Renal cortical epithelial cell (primary cell): Measurements from ENCODE around the gene SRSF7. TPM values are rescaled to one million over a fixed set of nuclear protein-coding genes. Genes with fewer than 3 reads are reported as not detected.
"Not testable (repeated sequence)": the region's sequence is repeated elsewhere in the genome, so short reads cannot be mapped to it uniquely, and the experiment has no call there.

Experiments used
- DNase-seq: peaks from one replicate; pipeline ENCODE4 v3.0.0-alpha.2; 2011; ENCODE audit warnings: low read depth
- total RNA-seq: library from RNA; depleted of rRNA; stranded (reverse); fragments of >200 nt; gene quantifications from 2 replicates; pipeline ENCODE4 v1.2.3, GENCODE V29; 2014

The SRSF7 gene
- total RNA-seq, 1 donor from 2014 or later, result 121 TPM

- DNase-seq, result no peak
Observed at GRCh38 chr2:38731684-38732221, 19.4 kb downstream of the SRSF7 start.

GRCh38 chr2:38731090-38731489 is 20.1 kb downstream of the SRSF7 start:
- DNase-seq, result no peak

GRCh38 chr2:38728694-38729093 is 22.5 kb downstream of the SRSF7 start:
- DNase-seq, result no peak

- no peak for DNase-seq
Observed at GRCh38 chr2:38727661-38728060, 23.5 kb downstream of the SRSF7 start.

GRCh38 chr2:38723173-38723572 is 28.0 kb downstream of the SRSF7 start:
- no peak for DNase-seq

- no peak for DNase-seq
Observed at GRCh38 chr2:38722271-38723061, 28.7 kb downstream of the SRSF7 start.

- DNase-seq, result peak; percentile 100
Observed at GRCh38 chr2:38720613-38721241, 30.4 kb downstream of the SRSF7 start.

- no peak for DNase-seq
Observed at GRCh38 chr2:38719706-38720105, 31.5 kb downstream of the SRSF7 start.

GRCh38 chr2:38718601-38719000 is 32.6 kb downstream of the SRSF7 start:
- DNase-seq, result no peak

GRCh38 chr2:38716185-38716584 is 35.0 kb downstream of the SRSF7 start:
- peak; percentile 50 for DNase-seq

- DNase-seq, result not testable (repeated sequence)
Observed at GRCh38 chr2:38714941-38715340, 36.2 kb downstream of the SRSF7 start.

GRCh38 chr2:38713338-38713737 is 37.8 kb downstream of the SRSF7 start:
- DNase-seq, result no peak

- DNase-seq, result no peak
Observed at GRCh38 chr2:38712871-38713270, 38.3 kb downstream of the SRSF7 start.

- no peak for DNase-seq
Observed at GRCh38 chr2:38712413-38712812, 38.7 kb downstream of the SRSF7 start.

GRCh38 chr2:38711558-38711957 is 39.6 kb downstream of the SRSF7 start:
- no peak for DNase-seq

- DNase-seq, result no peak
Observed at GRCh38 chr2:38709567-38710194, 41.5 kb downstream of the SRSF7 start.

GRCh38 chr2:38708900-38709566 is 42.1 kb downstream of the SRSF7 start:
- no peak for DNase-seq

- DNase-seq, result not testable (repeated sequence)
Observed at GRCh38 chr2:38708491-38708890, 42.7 kb downstream of the SRSF7 start.

GRCh38 chr2:38706846-38707345 is 44.3 kb downstream of the SRSF7 start:
- DNase-seq, result no peak

- DNase-seq, result no peak
Observed at GRCh38 chr2:38704664-38705063, 46.5 kb downstream of the SRSF7 start.

- DNase-seq, result not testable (repeated sequence)
Observed at GRCh38 chr2:38703336-38703735, 47.8 kb downstream of the SRSF7 start.

GRCh38 chr2:38702413-38702812 is 48.7 kb downstream of the SRSF7 start:
- DNase-seq, result peak; percentile 21
